GM21717 (cell line): ENCODE data around the gene CFAP74.

Experiments used
- ATAC-seq: cut with Tn5 transposase; IDR thresholded peaks from one replicate; pipeline ENCODE4 v1.9.1; 2021; ENCODE audit warnings: mild to moderate bottlenecking, moderate library complexity; ENCODE audit not compliant: unreplicated experiment

CFAP74 gene

DNA sequence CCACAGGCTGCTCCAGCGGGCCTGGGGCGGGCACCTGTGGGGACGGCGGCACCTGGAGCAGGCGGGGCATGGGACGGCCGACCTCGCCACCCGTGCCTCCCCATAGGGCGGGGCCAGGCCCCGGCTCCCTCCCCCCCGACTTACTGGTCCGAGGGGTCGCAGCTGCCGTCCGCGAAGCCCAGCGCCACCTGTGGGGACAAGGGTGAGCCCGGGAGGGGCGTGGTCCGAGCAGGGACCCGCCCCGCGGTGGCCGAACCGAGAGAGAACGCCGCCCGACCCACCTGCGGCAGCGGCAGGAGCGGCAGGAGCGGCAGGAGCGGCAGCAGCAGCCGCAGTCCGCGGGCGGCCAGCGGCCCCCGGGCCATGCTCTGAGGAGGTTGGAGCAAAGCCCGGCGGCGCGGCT is 84.7 kb downstream of the CFAP74 start, which contains the start of gene TMEM52:
Gene TMEM52, minus strand, starts transcription at position 379 of the 403 bp plus-strand sequence. Its CDS starts 14 bp downstream, at position 365.
- no peak for ATAC-seq

DNA sequence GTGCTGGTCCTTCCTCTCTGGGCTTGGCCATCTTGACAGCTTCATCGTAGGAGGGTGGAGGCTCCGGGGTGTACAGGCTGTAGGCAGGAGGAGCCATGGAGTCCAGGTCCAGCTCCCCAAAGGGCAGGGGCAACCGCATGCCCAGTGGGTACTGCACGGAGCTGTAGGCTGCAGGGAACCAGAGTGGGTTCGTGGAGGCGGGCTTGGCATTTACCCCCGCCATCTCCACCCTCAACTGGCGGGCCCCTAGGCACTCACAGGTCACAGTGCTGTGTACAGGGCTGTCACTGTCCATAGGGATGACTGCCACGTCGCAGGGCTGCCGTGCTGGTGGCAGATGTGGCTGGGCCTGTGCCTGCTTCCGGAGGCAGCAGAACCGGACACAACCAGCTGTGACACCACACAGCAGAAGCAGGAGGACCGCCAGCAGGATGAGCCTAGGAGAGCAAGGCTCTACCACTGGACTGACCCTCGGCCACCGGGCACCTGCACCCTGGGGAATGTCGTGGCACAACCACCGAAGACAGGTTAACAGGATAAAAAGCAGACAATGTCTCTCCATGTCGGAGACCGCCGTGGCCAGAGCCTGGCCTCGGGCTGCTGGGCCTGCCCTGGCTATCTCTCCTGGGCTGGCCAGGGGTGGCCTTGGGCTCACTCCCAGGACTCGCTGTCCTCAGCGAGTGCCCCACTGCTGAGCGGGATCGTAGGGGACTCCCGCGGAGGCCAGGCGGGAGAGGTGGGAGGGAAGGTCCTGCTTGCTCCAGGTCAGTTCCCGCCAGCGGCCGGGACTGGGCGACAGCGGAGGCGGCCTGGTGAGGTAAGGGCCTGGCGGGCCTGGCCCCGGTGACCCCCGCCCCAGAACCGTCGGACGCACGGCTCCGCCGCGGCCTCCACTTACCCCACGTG is 85.3 kb downstream of the CFAP74 start:
- ATAC-seq, result no peak

DNA sequence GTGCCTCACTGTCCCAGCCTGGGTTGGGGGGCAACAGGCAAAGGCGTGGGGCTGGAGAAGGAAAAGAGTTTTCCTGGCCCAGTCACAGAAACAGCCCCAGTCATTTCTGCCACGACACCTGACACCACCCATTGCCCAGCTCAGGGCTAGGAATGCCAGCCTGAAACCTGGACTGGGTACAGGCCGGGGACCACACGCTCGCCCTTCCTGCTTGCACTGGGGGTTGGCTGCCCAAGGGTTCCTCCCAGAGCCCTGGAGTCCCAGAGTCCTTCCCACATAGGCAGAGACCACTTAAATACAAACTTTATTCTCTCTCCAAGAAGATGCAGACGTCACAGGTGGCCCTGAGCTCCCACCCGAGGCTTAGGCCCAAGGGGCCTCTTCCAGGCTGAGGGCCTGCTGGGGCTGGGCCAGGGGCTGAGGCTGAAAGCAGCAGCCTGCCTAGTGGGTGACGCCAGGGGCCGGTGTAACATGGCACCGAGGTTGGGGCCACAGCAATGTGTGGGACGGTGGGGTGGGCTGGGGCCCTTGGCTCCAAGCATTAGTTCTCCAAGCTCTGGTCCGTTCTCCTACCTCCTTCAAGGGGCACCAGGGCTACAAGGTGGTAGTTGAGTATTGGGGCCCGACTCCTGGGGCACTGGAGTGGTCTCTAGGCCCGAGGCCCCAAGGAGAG is 86.1 kb downstream of the CFAP74 start:
- ATAC-seq, result no peak

- no peak for ATAC-seq
Measured at GRCh38 chr1:1916851-1917251, 86.7 kb downstream of the CFAP74 start.

- ATAC-seq, result no peak
Measured at GRCh38 chr1:1915911-1916840, 87.4 kb downstream of the CFAP74 start.

- no peak for ATAC-seq
Measured at GRCh38 chr1:1914971-1915692, 88.5 kb downstream of the CFAP74 start, which contains the start of gene CALML6. TSS of gene CALML6 (plus strand) at chr1:1915260. CDS start at chr1:1915281, 21 bp downstream.

DNA sequence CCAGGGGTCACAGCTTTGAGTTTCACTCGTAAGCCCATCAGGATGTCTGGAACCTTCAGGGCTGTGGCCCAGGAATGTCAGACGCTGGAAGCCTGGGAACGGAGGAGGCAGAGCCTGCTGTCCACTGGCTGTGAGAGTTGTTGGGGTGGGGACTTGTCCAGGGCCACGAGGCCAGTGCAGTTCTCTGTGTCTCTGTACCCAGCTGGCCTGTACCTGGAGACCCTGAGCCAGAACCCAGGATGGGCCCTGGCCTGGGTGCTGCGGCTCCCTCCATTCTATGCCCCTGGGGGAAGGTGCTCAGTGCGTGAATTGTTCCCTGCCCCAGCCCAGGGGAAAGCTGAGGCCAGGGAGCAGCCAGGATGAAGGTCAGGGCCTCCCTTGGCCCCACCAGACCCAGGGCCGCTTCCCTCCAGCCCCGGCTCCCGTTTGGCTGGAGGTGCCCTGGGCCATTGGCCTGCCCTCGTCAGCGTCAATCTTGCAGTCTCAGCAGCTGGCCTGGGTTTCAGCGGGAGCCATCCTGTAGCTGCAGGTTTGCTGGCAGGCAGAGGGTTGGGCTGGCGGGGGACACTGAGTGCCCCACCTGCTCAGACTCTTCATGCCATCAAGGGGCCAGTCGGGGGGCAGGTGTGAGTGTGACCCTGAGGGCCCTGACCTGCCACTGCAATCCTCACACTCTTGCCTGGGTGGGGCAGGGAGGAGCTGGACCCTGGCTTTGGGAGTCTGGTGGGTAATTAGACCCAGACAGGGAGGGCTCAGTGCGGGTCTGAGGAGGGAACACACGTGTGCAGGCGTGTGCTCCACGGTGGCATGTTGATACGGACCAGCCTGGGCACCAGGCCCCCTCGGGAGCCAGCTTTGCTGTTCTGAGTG is 89.2 kb downstream of the CFAP74 start:
- ATAC-seq, result no peak

GRCh38 chr1:1911350-1912041 is 92.1 kb downstream of the CFAP74 start:
- ATAC-seq, result no peak

GRCh38 chr1:1910651-1911331 is 92.8 kb downstream of the CFAP74 start:
- no peak for ATAC-seq

DNA sequence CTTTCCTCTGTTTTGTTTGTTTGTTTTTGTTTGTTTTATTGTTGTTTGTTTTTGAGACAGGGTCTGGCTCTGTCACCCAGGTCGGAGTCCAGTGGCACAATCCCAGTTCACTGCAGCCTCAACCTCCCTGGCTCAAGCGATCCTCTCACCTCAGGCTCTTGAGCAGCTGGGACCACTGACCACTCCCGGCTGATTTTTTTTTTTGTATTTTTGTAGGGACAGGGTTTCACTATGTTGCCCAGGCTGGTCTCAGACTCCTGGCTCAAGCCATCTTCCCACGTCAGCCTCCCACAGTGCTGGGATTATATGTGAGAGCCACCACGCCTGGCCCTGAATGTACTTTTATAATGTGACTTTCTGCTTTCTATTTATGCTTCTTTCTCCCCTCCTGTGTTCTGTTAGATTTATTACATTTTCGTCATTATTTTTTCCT is 93.5 kb downstream of the CFAP74 start:
- no peak for ATAC-seq

- ATAC-seq, result peak; percentile 22
Measured at GRCh38 chr1:1908506-1908791, 95.1 kb downstream of the CFAP74 start.

DNA sequence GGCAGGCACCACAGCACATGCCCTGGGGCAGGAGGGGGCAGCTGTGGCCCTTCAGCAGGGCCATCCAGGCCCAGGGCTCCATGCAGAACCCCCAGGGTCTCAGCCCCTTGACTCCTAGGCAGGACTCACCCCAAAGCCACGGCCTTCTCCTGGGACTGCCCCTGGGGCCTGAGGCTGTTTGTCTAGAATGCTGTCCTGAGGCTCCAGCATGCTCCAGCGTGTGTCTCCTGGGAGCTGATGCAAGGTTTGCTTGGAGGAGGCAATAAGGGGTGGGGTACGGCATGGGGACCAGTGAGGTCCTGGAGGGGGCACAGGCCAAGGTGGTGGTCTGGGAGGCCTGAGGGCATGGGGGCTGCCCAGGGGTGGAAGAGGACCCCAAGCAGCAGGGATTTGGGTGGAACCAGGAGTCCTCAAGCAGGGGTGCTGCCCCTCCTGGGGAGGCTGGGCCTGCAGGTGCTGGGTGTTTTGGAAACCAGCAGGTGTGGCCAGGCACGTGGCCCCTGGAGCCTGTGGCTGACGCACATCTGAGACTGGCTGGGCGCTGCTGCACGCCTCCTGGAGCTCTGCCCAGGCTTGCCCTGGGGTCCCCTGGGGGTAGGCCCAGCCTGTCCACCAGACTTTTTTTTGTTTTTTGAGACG is 96.4 kb downstream of the CFAP74 start:
- no peak for ATAC-seq

DNA sequence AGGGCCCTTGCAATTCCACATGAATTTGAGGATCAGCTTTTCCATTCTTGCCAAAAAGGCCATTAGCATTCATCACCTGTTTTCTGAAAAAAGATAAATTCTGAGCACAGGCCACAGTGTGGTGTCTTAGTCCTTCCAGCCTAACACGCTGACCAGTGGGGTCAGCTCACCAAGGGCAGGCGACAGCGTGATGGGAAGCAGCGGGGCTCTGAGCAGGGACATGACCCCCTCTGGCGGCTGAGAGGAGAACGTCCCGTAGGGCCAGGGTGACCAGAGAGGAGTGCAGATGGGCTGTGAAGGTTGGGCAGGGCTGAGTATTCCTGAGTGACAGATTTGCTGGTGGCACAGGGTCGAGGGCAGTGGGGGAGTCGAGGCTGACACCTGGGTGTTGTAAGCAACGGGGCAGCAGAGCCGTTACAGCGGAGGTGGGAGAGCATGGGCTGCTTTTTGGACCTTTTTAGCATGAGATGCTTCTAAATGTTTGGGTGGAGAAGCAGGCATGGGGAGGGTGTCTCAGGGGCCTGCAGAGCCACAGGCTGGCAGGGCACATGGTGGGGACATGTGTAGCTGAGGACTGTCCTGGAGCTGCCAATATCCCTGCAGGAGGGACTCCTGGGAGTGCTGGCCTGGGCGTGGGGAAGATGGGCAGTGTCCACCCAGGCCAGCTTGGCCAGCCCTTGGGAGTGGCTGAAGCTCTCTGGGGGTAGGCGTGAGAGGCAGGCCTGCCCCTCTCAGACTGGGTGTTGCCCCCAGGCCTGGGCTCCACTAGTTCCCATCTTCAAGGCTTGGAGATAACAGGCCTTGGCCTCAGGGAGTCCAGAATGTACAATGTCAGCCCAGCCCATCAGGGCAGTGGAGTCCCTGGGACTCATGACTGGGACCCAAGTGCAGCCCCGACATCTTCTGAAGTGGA is 97.1 kb downstream of the CFAP74 start:
- no peak for ATAC-seq

- ATAC-seq, result no peak
Measured at GRCh38 chr1:1903224-1903623, 100.4 kb downstream of the CFAP74 start.

DNA sequence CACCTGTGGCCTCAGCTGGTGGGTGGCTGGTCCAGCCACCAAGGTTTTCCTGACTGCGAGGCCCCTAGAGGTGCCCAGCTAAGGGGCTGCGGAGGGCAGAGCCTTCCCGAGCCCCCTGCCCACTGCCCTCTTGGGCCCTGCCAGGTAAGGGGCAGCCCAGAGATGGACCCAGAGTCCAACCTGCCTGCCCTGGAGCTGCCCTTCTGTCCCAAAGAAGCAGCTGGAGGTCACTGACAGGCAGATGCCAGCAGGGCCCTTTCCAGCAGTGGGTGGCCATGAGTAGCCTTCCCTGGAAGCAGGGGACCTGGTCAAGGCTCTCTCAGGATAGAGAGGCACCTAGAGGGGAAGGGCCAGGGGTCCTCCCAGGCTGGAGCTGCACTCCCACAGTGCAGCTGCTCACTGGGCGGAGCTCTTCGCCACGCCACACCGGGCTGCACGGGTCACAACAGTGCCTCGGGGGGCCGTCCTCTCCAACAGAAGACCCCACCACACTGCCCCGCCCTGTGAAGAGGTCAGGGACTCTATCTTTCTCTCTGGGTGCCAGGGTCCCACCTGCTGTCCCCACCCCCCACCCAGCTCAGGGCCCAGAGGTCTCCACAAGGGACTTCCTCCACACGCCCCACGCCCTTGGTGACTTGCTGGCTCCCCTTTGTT is 101.8 kb downstream of the CFAP74 start:
- no peak for ATAC-seq
